Measurements from ENCODE around the gene OSGIN1. TPM values are rescaled to one million over a fixed set of nuclear protein-coding genes. Genes with fewer than 3 reads are reported as not detected.
"Not testable (repeated sequence)": the region's sequence is repeated elsewhere in the genome, so short reads cannot be mapped to it uniquely, and the experiment has no call there.

Gene OSGIN1
- total and polyA plus RNA-seq, 8 donors, result 2.6 to 28.6 (median 10.2) TPM

DNA sequence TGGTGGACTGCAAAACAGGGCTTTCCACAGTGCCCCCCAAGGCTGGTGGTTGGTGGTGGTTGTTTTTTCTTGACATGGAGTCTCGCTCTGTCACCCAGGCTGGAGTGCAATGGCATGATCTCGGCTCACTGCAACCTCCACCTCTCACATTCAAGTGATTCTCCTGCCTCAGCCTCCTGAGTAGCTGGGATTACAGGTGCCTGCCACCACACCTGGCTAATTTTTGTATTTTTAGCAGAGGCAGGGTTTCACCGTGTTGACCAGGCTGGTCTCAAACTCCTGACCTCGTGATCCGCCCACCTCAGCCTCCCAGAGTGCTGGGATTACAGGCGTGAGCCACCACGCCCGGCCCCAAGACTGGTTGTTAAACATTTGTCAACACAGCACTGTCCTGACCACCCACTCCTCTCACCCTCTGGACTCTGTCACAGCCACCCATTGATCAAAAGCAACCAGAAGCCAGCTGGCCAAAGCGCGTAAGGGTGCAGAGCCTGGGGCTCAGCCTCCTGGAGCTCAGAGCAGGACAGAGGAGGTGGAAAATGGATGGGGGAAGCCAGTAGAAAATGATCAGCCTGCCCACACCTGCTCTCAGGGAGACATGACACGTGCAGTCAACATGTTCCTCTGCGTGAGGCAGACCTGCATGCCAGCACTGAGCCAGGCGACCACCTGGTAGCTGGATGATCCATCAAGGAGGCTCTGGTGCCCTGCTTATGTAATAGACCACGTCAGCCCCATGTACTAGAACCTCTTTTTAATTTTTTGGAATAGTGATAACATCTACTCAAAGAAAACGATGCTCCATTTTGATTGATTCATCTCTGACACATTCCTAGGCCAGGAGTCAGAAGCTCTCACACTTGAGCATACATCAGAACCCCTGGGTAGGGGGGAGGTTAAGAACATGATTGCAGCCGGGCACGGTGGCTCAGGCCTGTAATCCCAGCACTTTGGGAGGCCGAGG is 14.8 kb upstream of the OSGIN1 start:
- Histone ChIP-seq H3K4me3 (no peak overlapping the region), H3K27ac (no peak overlapping the region), H3K9me3 (no peaks in the 10 kb centered on the region), H3K4me1 (peaks cover 0 to 15% (median 7%) of the 10 kb centered on the region in 4 donors), H3K27me3 (no peaks in the 10 kb centered on the region), H3K36me3 (peaks cover 0 to 10% (median 0%) of the 10 kb centered on the region in 4 donors)
- intact Hi-C loops (cut with DNase I; ENCODE audit: low total_unique reads), result no loop called here
- no peak for DNase-seq
- 88 to 91% (median 90%) methylated on average over 18 of the region's 18 CpGs for WGBS, 5 donors
- no peak for TF ChIP-seq EP300 (IDR thresholded peaks at IDR 0.05)
- TF ChIP-seq POLR2A (IDR thresholded peaks at IDR 0.05), result no peak
- TF ChIP-seq, protein P1, sequence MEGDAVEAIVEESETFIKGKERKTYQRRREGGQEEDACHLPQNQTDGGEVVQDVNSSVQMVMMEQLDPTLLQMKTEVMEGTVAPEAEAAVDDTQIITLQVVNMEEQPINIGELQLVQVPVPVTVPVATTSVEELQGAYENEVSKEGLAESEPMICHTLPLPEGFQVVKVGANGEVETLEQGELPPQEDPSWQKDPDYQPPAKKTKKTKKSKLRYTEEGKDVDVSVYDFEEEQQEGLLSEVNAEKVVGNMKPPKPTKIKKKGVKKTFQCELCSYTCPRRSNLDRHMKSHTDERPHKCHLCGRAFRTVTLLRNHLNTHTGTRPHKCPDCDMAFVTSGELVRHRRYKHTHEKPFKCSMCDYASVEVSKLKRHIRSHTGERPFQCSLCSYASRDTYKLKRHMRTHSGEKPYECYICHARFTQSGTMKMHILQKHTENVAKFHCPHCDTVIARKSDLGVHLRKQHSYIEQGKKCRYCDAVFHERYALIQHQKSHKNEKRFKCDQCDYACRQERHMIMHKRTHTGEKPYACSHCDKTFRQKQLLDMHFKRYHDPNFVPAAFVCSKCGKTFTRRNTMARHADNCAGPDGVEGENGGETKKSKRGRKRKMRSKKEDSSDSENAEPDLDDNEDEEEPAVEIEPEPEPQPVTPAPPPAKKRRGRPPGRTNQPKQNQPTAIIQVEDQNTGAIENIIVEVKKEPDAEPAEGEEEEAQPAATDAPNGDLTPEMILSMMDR (IDR thresholded peaks at IDR 0.05), result no peak
- no peak for TF ChIP-seq POLR2AphosphoS5 (IDR thresholded peaks at IDR 0.05)

DNA sequence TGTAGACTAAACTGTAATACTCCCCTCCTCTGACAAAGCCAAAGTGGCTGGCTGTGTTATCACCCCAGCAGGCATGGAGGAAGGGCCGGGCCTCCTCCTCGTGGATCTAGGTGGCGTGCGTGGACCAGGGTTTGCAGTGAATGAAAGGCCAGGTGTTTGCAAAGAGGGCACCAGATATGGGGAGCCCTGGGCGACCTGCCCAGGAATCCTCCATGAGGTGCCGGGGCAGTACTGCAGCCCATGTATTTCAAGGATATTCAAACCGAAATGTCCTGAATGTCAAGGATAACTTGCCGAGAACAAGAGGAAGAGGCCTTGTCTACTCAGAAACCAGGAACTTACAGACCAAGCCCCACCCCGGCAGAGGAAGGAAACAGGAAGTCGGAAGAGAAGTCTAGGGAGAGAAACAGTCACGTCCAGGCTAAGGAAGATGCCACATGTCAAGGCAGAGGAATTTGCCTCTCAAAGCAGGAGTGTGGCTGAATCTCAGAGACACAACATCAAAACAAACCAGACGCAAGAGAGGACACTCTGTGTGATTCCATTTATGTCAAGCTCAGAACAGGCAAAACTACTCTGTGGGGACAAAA is 13.7 kb upstream of the OSGIN1 start:
- TF ChIP-seq, protein P1 (IDR thresholded peaks at IDR 0.05), result no peak
- intact Hi-C loops (cut with DNase I; ENCODE audit: low total_unique reads), result no loop called here
- no peak for DNase-seq
- Histone ChIP-seq H3K36me3 (peaks cover 0 to 10% (median 0%) of the 10 kb centered on the region in 4 donors), H3K27ac (no peak overlapping the region), H3K9me3 (no peaks in the 10 kb centered on the region), H3K4me3 (no peak overlapping the region), H3K27me3 (no peaks in the 10 kb centered on the region), H3K4me1 (peaks cover 0 to 26% (median 13%) of the 10 kb centered on the region in 4 donors)
- WGBS, 5 donors, result 57 to 70% (median 63%) methylated on average over 12 of the region's 12 CpGs

DNA sequence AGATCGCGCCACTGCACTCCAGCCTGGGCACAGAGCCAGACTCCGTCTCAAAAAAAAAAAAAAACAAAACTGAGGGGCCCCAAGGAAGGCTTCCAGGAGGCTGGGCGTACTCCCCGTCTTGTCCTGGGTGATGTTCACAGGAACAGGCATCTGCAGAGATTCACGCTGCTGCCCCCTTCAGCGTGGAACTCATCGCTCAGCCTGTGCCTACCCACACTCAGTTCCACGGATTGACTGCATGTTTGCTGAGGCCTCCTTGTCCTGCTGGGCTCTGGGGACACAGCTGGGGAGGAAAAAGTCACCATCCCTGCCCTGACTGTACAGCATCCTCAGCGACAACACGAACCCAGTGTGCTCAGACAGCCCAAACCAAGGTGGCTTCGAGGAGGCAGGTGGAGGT is 12.9 kb upstream of the OSGIN1 start:
- intact Hi-C loops (cut with DNase I; ENCODE audit: low total_unique reads), result no loop called here
- TF ChIP-seq, protein P1 (IDR thresholded peaks at IDR 0.05), result no peak
- no peak for TF ChIP-seq POLR2AphosphoS5 (IDR thresholded peaks at IDR 0.05)
- TF ChIP-seq EP300 (IDR thresholded peaks at IDR 0.05), result no peak
- TF ChIP-seq POLR2A (IDR thresholded peaks at IDR 0.05), result no peak
- 62 to 76% (median 69%) methylated on average over 10 to 12 of the region's 12 CpGs for WGBS, 5 donors
- Histone ChIP-seq H3K27me3 (no peaks in the 10 kb centered on the region), H3K36me3 (peaks cover 0 to 10% (median 0%) of the 10 kb centered on the region in 4 donors), H3K4me3 (no peak overlapping the region), H3K9me3 (no peaks in the 10 kb centered on the region), H3K4me1 (peaks cover 0 to 34% (median 13%) of the 10 kb centered on the region in 4 donors), H3K27ac (no peak overlapping the region)
- DNase-seq, result no peak

DNA sequence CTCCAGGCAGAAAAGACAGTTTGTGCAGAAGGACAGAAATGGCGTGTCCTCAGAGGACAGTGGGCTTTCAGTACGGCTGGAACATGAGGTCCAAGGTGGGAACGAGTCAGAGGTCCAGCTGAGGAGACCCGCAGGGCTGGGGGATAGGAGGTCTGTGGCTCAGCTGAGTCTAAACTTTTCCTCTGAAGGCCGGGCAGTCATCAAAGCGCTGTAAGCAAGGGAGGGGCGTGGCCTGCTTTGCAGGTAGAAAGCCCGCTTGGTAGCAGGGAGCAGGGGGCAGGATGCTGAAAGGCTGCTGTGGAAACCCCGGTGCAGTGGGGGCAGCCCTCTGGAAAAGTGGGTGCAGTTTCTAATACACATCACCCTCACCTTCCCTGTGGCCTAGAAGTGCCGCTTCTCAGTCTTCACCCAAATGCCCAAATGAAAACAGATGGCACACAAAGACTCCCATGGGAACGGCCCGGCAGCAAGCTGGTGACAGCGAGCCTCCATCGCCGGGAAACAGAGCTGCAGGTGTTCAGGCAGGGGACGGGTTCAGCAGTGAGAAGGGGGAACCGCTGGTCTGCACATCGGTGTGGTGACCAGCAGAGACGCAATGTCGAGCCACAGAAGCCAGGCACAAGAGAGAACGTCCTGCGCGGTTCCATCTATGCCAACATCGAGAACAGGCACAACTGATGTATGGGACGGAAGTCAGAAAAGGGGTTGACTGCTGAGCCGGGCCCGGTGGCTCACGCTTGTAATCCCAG is 12.2 kb upstream of the OSGIN1 start:
- H3K36me3 ChIP-seq, result peaks cover 0 to 10% (median 0%) of the 10 kb centered on the region in 4 donors
- intact Hi-C loops (cut with DNase I; ENCODE audit: low total_unique reads), result no loop called here
- no peaks in the 10 kb centered on the region for H3K27me3 ChIP-seq
- no peak overlapping the region for H3K27ac ChIP-seq
- H3K4me1 ChIP-seq, result peaks cover 0 to 34% (median 13%) of the 10 kb centered on the region in 4 donors
- TF ChIP-seq EP300 (IDR thresholded peaks at IDR 0.05) (no peak), POLR2AphosphoS5 (IDR thresholded peaks at IDR 0.05) (no peak), POLR2A (IDR thresholded peaks at IDR 0.05) (no peak)
- TF ChIP-seq, protein P1 (IDR thresholded peaks at IDR 0.05), result no peak
- 74 to 85% (median 76%) methylated on average over 28 of the region's 28 CpGs for WGBS, 5 donors
- no peak for DNase-seq
- H3K4me3 ChIP-seq, result no peak overlapping the region
- H3K9me3 ChIP-seq, result no peaks in the 10 kb centered on the region

DNA sequence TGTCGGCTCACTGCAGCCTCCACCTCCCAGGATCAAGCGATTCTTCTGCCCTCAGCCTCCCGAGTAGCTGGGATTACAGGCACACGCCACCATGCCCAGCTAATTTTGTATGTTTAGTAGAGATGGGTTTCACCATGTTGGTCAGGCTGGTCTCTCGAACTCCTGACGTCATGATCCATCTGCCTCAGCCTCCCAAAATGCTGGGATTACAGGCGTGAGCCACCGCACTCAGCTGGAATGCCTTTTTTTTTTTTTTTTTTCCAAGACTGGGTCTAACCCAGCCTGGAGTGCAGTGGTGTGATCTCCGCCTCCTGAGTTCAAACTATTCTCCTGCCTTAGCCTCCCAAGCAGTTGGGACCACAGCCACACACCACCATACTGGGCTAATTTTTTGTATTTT is 11.5 kb upstream of the OSGIN1 start:
- DNase-seq; H3K27me3 ChIP-seq; H3K4me3 ChIP-seq; H3K27ac ChIP-seq; H3K9me3 ChIP-seq; intact Hi-C loops (cut with DNase I; ENCODE audit: low total_unique reads): not testable (repeated sequence)
- H3K4me1 ChIP-seq, result peaks cover 0 to 37% (median 13%) of the 10 kb centered on the region in 4 donors
- H3K36me3 ChIP-seq, result peaks cover 0 to 10% (median 0%) of the 10 kb centered on the region in 4 donors
- WGBS, 5 donors, result 96 to 98% (median 97%) methylated on average over 9 of the region's 9 CpGs

All from stomach (tissue), 9 donors.